ENCODE data around the gene CDYL2. TPM values are rescaled to one million over a fixed set of nuclear protein-coding genes. Genes with fewer than 3 reads are reported as not detected.

Gene CDYL2
- polyA plus RNA-seq, 1 of the 3 experiments (the other 2 are of a cell fraction) = 0.03 TPM

DNA sequence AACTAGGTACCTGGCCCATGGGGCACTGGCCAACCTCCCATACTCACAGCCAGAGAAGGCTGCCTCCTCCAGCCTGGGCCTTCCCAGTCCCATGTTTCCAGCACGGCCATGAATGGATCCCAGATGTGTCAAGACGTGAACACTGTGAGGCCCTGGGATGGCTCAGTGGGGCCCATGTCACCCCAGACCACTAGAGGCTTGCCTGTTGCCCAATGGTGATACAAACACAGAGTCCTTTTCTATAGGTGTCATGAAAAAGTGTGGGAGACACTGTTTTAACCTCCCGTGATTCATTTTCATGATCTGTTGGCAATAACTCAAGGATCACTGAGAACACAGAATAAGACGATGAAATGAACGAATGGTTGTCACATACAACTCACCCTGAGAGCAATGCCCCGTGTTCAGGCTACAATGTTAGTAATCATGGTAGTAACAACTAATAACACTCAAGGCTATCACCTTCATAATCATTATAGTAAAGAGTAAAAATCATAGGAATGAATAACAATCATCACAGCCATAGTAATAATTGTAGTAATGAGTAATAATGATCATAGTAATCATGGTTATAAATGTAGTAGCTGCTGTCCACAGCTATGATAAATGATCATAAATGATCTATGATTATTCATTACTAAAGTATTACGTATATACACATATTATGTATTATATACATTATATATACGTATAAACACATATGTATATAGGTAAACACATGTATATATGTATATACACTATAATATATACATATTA is 199.6 kb downstream of the CDYL2 start:
- no peaks in the 10 kb centered on the region for H3K9me3 ChIP-seq
- no peak overlapping the region for H3K9ac ChIP-seq
- no peak overlapping the region for H3K4me2 ChIP-seq
- TF ChIP-seq RCOR1 (IDR thresholded peaks at IDR 0.05; ENCODE audit: low read length) (no peak), ZBTB33 (IDR thresholded peaks at IDR 0.05; ENCODE audit: borderline replicate concordance, low read depth) (no peak), EZH2phosphoT487 (IDR thresholded peaks at IDR 0.05; ENCODE audit: borderline replicate concordance, low read depth) (no peak), RFX5 (IDR thresholded peaks at IDR 0.05; ENCODE audit: low read length) (no peak), RAD21 (IDR thresholded peaks at IDR 0.05; ENCODE audit: low read length) (no peak), FOSL2 (IDR thresholded peaks at IDR 0.05; ENCODE audit: borderline replicate concordance, low read depth) (no peak), NRF1 (IDR thresholded peaks at IDR 0.05; ENCODE audit: low read depth, low read length) (no peak), SMC3 (IDR thresholded peaks at IDR 0.05; ENCODE audit: low read depth, low read length) (no peak), REST (IDR thresholded peaks at IDR 0.05; ENCODE audit: low read depth, low read length) (no peak), ELF1 (IDR thresholded peaks at IDR 0.05) (no peak), CHD2 (IDR thresholded peaks at IDR 0.05; ENCODE audit: low read length, partially characterized antibody) (no peak), YY1 (IDR thresholded peaks at IDR 0.05; ENCODE audit: low read depth) (no peak), PBX3 (IDR thresholded peaks at IDR 0.05) (no peak), JUND (IDR thresholded peaks at IDR 0.05) (no peak), MEF2A (IDR thresholded peaks at IDR 0.05; ENCODE audit: borderline replicate concordance, low read depth) (no peak), FOXJ3 (CRISPR knock-in tag; IDR thresholded peaks at IDR 0.05) (no peak)
- TF ChIP-seq, protein P1, sequence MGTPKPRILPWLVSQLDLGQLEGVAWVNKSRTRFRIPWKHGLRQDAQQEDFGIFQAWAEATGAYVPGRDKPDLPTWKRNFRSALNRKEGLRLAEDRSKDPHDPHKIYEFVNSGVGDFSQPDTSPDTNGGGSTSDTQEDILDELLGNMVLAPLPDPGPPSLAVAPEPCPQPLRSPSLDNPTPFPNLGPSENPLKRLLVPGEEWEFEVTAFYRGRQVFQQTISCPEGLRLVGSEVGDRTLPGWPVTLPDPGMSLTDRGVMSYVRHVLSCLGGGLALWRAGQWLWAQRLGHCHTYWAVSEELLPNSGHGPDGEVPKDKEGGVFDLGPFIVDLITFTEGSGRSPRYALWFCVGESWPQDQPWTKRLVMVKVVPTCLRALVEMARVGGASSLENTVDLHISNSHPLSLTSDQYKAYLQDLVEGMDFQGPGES (IDR thresholded peaks at IDR 0.05; ENCODE audit: low read depth, low read length) = no peak
- TF ChIP-seq, protein P2, sequence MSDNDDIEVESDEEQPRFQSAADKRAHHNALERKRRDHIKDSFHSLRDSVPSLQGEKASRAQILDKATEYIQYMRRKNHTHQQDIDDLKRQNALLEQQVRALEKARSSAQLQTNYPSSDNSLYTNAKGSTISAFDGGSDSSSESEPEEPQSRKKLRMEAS (IDR thresholded peaks at IDR 0.05; ENCODE audit: low read depth) = no peak
- ChIA-PET POLR2A (no interaction called here), CTCF (no interaction called here)
- no peaks in the 10 kb centered on the region for H3K9me2 ChIP-seq
- H4K20me1 ChIP-seq (ENCODE audit: insufficient read depth) = no peaks in the 10 kb centered on the region
- H3K79me2 ChIP-seq (ENCODE audit: insufficient read depth) = no peaks in the 10 kb centered on the region
- H3K4me1 ChIP-seq (ENCODE audit: control insufficient read depth in 1 of 2, insufficient read depth in 2 of 2, low read depth in 1 of 2, low read length in 1 of 2) = no peaks in the 10 kb centered on the region
- H3K4me3 ChIP-seq (ENCODE audit: low read depth in 2 of 2, low read length in 1 of 2) = no peak overlapping the region
- H2AFZ ChIP-seq (ENCODE audit: low read depth) = no peak overlapping the region
- DNase-seq = no peak
- no peaks in the 10 kb centered on the region for H3F3A ChIP-seq (replicated peaks; ENCODE audit: insufficient read depth)
- H3K27me3 ChIP-seq (ENCODE audit: insufficient read depth) = no peaks in the 10 kb centered on the region
- H3K27ac ChIP-seq (ENCODE audit: low read depth in 2 of 2, low read length in 1 of 2) = no peak overlapping the region
- 45% methylated on average over 6 of the region's 8 CpGs for WGBS (ENCODE audit: low lambda C conversion rate)
- H3K36me3 ChIP-seq (replicated peaks in 1 of 2; ENCODE audit: control insufficient read depth in 1 of 2, insufficient read depth in 2 of 2, low read length in 1 of 2) = no peaks in the 10 kb centered on the region
